ENCODE results near the gene TNP1. TPM values are rescaled to one million over a fixed set of nuclear protein-coding genes. Genes with fewer than 3 reads are reported as not detected.

Gene TNP1
- polyA plus RNA-seq, 1 of the 3 experiments (the other 2 are of a cell fraction): not detected

DNA sequence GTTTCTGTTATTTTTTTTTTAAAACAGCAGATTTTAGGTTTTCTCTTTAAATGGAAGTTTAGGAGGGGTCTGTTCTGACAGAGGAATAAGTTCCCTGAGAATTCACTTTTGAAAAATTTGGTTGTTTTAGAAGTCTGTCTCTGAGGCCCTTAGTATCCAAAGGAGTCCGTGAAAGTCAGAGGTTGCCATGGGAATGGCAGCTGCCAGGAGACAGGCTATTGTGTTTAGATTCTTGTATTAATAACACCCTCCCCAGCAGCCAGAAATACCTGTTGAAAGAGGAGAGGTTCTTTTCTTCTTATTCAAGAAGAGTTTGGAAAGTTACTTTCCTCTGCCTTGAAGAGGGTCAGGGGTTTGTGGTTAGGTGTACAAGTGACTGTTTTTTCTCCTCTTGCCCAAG lies 29.5 kb downstream of the TNP1 start:
- 58% methylated on average over 1 of the region's 1 CpG for WGBS (ENCODE audit: low lambda C conversion rate)
- no peaks in the 10 kb centered on the region for H3K9me2 ChIP-seq
- no peak overlapping the region for H2AFZ ChIP-seq (ENCODE audit: low read depth)
- no peak overlapping the region for H3K4me3 ChIP-seq (ENCODE audit: low read depth in 2 of 2, low read length in 1 of 2)
- no peak for TF ChIP-seq FOXJ3 (CRISPR knock-in tag; IDR thresholded peaks at IDR 0.05)
- no peak for TF ChIP-seq FOXM1 (IDR thresholded peaks at IDR 0.05; ENCODE audit: low read depth)
- TF ChIP-seq, protein P1, sequence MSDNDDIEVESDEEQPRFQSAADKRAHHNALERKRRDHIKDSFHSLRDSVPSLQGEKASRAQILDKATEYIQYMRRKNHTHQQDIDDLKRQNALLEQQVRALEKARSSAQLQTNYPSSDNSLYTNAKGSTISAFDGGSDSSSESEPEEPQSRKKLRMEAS (IDR thresholded peaks at IDR 0.05; ENCODE audit: low read depth): no peak
- TF ChIP-seq TEAD4 (IDR thresholded peaks at IDR 0.05; ENCODE audit: borderline replicate concordance, insufficient read depth): no peak
- no peak for TF ChIP-seq ELF1 (IDR thresholded peaks at IDR 0.05)
- no peak for TF ChIP-seq MEF2A (IDR thresholded peaks at IDR 0.05; ENCODE audit: borderline replicate concordance, low read depth)
- TF ChIP-seq GABPA (IDR thresholded peaks at IDR 0.05; ENCODE audit: low read depth): no peak
- no peak for TF ChIP-seq JUND (IDR thresholded peaks at IDR 0.05)
- TF ChIP-seq RCOR1 (IDR thresholded peaks at IDR 0.05; ENCODE audit: low read length): no peak
- TF ChIP-seq EP300 (IDR thresholded peaks at IDR 0.05; ENCODE audit: borderline replicate concordance in 1 of 2, low read depth in 1 of 2, low read length in 1 of 2): no peak
- TF ChIP-seq, protein P2, sequence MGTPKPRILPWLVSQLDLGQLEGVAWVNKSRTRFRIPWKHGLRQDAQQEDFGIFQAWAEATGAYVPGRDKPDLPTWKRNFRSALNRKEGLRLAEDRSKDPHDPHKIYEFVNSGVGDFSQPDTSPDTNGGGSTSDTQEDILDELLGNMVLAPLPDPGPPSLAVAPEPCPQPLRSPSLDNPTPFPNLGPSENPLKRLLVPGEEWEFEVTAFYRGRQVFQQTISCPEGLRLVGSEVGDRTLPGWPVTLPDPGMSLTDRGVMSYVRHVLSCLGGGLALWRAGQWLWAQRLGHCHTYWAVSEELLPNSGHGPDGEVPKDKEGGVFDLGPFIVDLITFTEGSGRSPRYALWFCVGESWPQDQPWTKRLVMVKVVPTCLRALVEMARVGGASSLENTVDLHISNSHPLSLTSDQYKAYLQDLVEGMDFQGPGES (IDR thresholded peaks at IDR 0.05; ENCODE audit: low read depth, low read length): no peak
- TF ChIP-seq EZH2phosphoT487 (IDR thresholded peaks at IDR 0.05; ENCODE audit: borderline replicate concordance, low read depth): no peak
- TF ChIP-seq, protein P3, sequence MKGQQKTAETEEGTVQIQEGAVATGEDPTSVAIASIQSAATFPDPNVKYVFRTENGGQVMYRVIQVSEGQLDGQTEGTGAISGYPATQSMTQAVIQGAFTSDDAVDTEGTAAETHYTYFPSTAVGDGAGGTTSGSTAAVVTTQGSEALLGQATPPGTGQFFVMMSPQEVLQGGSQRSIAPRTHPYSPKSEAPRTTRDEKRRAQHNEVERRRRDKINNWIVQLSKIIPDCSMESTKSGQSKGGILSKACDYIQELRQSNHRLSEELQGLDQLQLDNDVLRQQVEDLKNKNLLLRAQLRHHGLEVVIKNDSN (IDR thresholded peaks at IDR 0.05; ENCODE audit: borderline replicate concordance, low read depth): no peak
- no peak for TF ChIP-seq POLR2AphosphoS5 (IDR thresholded peaks at IDR 0.05; ENCODE audit: low read depth, low read length)
- no peak for TF ChIP-seq TAF1 (IDR thresholded peaks at IDR 0.05; ENCODE audit: borderline replicate concordance, low read depth, low read length)
- TF ChIP-seq RFX5 (IDR thresholded peaks at IDR 0.05; ENCODE audit: low read length): no peak
- TF ChIP-seq SMC3 (IDR thresholded peaks at IDR 0.05; ENCODE audit: low read depth, low read length): no peak
- CTCF ChIA-PET: interaction anchor here (1.4 kb wide), 1 partner anchor 44 kb away, joined by 7 read pairs; no protein-coding TSS in a partner anchor
- no peak for DNase-seq
- H4K20me1 ChIP-seq (ENCODE audit: insufficient read depth): no peaks in the 10 kb centered on the region
- no peak overlapping the region for H3K9ac ChIP-seq
- no peak overlapping the region for H3K4me2 ChIP-seq
- H3K27ac ChIP-seq (ENCODE audit: low read depth in 2 of 2, low read length in 1 of 2): no peak overlapping the region
- no peaks in the 10 kb centered on the region for H3K79me2 ChIP-seq (ENCODE audit: insufficient read depth)
- H3K9me3 ChIP-seq: no peaks in the 10 kb centered on the region
- H3K4me1 ChIP-seq (ENCODE audit: control insufficient read depth in 1 of 2, insufficient read depth in 2 of 2, low read depth in 1 of 2, low read length in 1 of 2): peaks cover 7 to 12% of the 10 kb centered on the region in 2 experiments; a peak in 2 of 4 replicates
- POLR2A ChIA-PET: no interaction called here
- H3K36me3 ChIP-seq (replicated peaks in 1 of 2; ENCODE audit: control insufficient read depth in 1 of 2, insufficient read depth in 2 of 2, low read length in 1 of 2): no peaks in the 10 kb centered on the region
- no peaks in the 10 kb centered on the region for H3F3A ChIP-seq (replicated peaks; ENCODE audit: insufficient read depth)
- no peaks in the 10 kb centered on the region for H3K27me3 ChIP-seq (ENCODE audit: insufficient read depth)

DNA sequence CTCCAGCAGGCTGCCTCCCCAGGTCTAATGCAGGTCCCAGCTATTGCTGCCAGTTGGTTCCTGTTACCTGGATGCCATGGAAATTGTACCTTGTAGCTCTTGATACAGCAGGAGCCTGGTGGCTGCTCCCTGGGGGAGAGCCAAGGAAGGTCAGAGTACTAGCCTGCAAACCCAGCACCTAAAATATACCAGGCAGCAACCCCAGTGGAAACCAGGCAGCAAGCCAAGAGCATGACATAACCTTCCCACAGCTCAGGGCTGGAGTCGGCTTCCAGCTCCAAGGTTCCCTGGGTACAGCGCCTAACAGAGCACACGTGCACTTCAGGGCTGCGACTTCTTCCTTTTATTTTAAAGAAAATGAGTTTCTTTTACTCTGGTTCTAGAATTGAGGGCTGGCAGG lies 30.3 kb downstream of the TNP1 start:
- 43% methylated on average over 4 of the region's 4 CpGs for WGBS (ENCODE audit: low lambda C conversion rate)
- Histone ChIP-seq H3K4me2 (no peak overlapping the region), H3K27ac (ENCODE audit: low read depth in 2 of 2, low read length in 1 of 2) (no peak overlapping the region), H4K20me1 (ENCODE audit: insufficient read depth) (no peaks in the 10 kb centered on the region), H3K79me2 (ENCODE audit: insufficient read depth) (no peaks in the 10 kb centered on the region), H3K36me3 (replicated peaks in 1 of 2; ENCODE audit: control insufficient read depth in 1 of 2, insufficient read depth in 2 of 2, low read length in 1 of 2) (no peaks in the 10 kb centered on the region), H2AFZ (ENCODE audit: low read depth) (no peak overlapping the region), H3K9me2 (no peaks in the 10 kb centered on the region), H3K4me1 (ENCODE audit: control insufficient read depth in 1 of 2, insufficient read depth in 2 of 2, low read depth in 1 of 2, low read length in 1 of 2) (peaks cover 7 to 12% of the 10 kb centered on the region in 2 experiments; a peak in 2 of 4 replicates), H3F3A (replicated peaks; ENCODE audit: insufficient read depth) (no peaks in the 10 kb centered on the region), H3K4me3 (ENCODE audit: low read depth in 2 of 2, low read length in 1 of 2) (no peak overlapping the region), H3K9ac (no peak overlapping the region), H3K27me3 (ENCODE audit: insufficient read depth) (no peaks in the 10 kb centered on the region), H3K9me3 (no peaks in the 10 kb centered on the region)
- POLR2A ChIA-PET: no interaction called here
- DNase-seq: no peak
- TF ChIP-seq GABPA (IDR thresholded peaks at IDR 0.05; ENCODE audit: low read depth) (no peak), NFIC (IDR thresholded peaks at IDR 0.05; ENCODE audit: borderline replicate concordance) (peak; percentile 56; the same call in 1 of the 2 replicates)
- CTCF ChIA-PET: interaction anchor here (1.4 kb wide), 1 partner anchor 45 kb away, joined by 7 read pairs; no protein-coding TSS in a partner anchor

Data from SK-N-SH (cell line).